H1 (cell line): ENCODE results near the gene DYNLT1. TPM values are rescaled to one million over a fixed set of nuclear protein-coding genes. Genes with fewer than 3 reads are reported as not detected.

ENCODE experiments used
- CTCF ChIA-PET: fragments of 300-600 bp; sonication (Branson Sonifier 250); formaldehyde crosslinking; loops from one replicate; lab custom pipeline; 2021; ENCODE audit not compliant: partially characterized antibody; lab: Charles Lee
- POLR2A ChIA-PET: fragments of 300-600 bp; sonication (Branson Sonifier 250); formaldehyde crosslinking; loops from one replicate; lab custom pipeline; 2021; ENCODE audit warnings: inconsistent platforms; ENCODE audit not compliant: partially characterized antibody; lab: Charles Lee
- DNase-seq, 2 experiments: peaks; one replicate each; pipeline versions ENCODE4 v3.0.0 to v3.0.0-alpha.2; 2010 to 2022; ENCODE audit warnings: low spot score in 2 of 2, low read depth in 1 of 2, mixed read lengths in 1 of 2
- FAIRE-seq: peaks from 2 replicates; lab custom pipeline; 2011; peaks lifted over from hg19 to GRCh38; lab: Jason Lieb, UNC
- H2AFZ ChIP-seq: 2 replicates; pipeline ENCODE4 v1.8.1; 2012; ENCODE audit warnings: low read length, inconsistent platforms
- H2AK5ac ChIP-seq: 2 replicates; pipeline ENCODE4 v1.6.1; 2013; ENCODE audit warnings: low read depth, low read length
- H2BK120ac ChIP-seq: replicated peaks from 2 replicates; pipeline ENCODE3; 2013; ENCODE audit warnings: low read depth, low read length, inconsistent platforms
- H2BK12ac ChIP-seq: 2 replicates; pipeline ENCODE4 v1.6.1; 2013; ENCODE audit warnings: low read depth, low read length
- H2BK15ac ChIP-seq: 2 replicates; pipeline ENCODE4 v1.6.1; 2013; ENCODE audit warnings: low read length
- H2BK20ac ChIP-seq: 2 replicates; pipeline ENCODE4 v1.6.1; 2013; ENCODE audit warnings: low read length
- H2BK5ac ChIP-seq: 2 replicates; pipeline ENCODE4 v1.6.1; 2013; ENCODE audit warnings: low read depth, low read length
- H3K14ac ChIP-seq: 2 replicates; pipeline ENCODE4 v1.6.1; 2013; ENCODE audit warnings: inconsistent platforms; ENCODE audit not compliant: insufficient read length
- H3K18ac ChIP-seq: 2 replicates; pipeline ENCODE4 v1.6.1; 2013; ENCODE audit warnings: low read length; ENCODE audit errors: extremely low read depth
- H3K23ac ChIP-seq: 2 replicates; pipeline ENCODE4 v1.6.1; 2013; ENCODE audit warnings: inconsistent platforms; ENCODE audit not compliant: insufficient read length
- H3K23me2 ChIP-seq: 2 replicates; pipeline ENCODE4 v1.6.1; 2013; ENCODE audit warnings: low read depth, low read length
- H3K27ac ChIP-seq: 2 replicates; pipeline ENCODE4 v1.6.1; 2011; ENCODE audit warnings: low read depth, low read length, inconsistent platforms
- H3K27me3 ChIP-seq, 4 experiments: replicated peaks in 1 of 4; 1 replicate in 1 of 4; 2 replicates in 3 of 4; pipeline versions ENCODE4 v1.6.1 to v1.8.1; 2011 to 2013; ENCODE audit warnings: low read length in 3 of 4, mild to moderate bottlenecking in 3 of 4, inconsistent platforms in 2 of 4, mixed read lengths in 2 of 4, moderate library complexity in 1 of 4; ENCODE audit not compliant: control insufficient read depth in 3 of 4, insufficient read depth in 3 of 4; ENCODE audit errors: extremely low read depth in 1 of 4
- H3K36me3 ChIP-seq, 4 experiments: 2 replicates each; pipeline versions ENCODE4 v1.6.1 to v1.8.1; 2011 to 2013; ENCODE audit warnings: mild to moderate bottlenecking in 4 of 4, low read length in 3 of 4, moderate library complexity in 2 of 4, control low read depth in 1 of 4, inconsistent platforms in 1 of 4; ENCODE audit not compliant: insufficient read depth in 4 of 4, control insufficient read depth in 2 of 4
- H3K4ac ChIP-seq: replicated peaks from 2 replicates; pipeline ENCODE3; 2013; ENCODE audit warnings: low read length, low read depth, mixed read lengths, inconsistent platforms; ENCODE audit not compliant: insufficient read length
- H3K4me1 ChIP-seq, 4 experiments: replicated peaks in 1 of 4; 1 replicate in 1 of 4; 2 replicates in 3 of 4; pipeline versions ENCODE4 v1.6.1 to v1.8.1; 2011 to 2013; ENCODE audit warnings: low read length in 3 of 4, inconsistent platforms in 2 of 4, mixed read lengths in 1 of 4; ENCODE audit not compliant: insufficient read depth in 4 of 4, control insufficient read depth in 3 of 4
- H3K4me2 ChIP-seq, 2 experiments: 2 replicates each; pipeline versions ENCODE4 v1.6.1 to v1.8.1; 2011 to 2013; ENCODE audit warnings: low read depth in 2 of 2, low read length in 2 of 2, control low read depth in 1 of 2, inconsistent platforms in 1 of 2, mild to moderate bottlenecking in 1 of 2; ENCODE audit not compliant: insufficient read depth in 1 of 2
- H3K4me3 ChIP-seq, 4 experiments: fragments of 200-600, 300-600 bp in 1 of 4; sonication (generic), shearing (Covaris generic), sonication (Bioruptor Twin) in 1 of 4; 2 replicates each; pipeline versions ENCODE4 v1.5.1 to v1.8.1; 2011 to 2016; ENCODE audit warnings: low read length in 4 of 4, low read depth in 3 of 4, control low read depth in 2 of 4, inconsistent platforms in 2 of 4, mild to moderate bottlenecking in 2 of 4, mixed read lengths in 1 of 4, moderate library complexity in 1 of 4; ENCODE audit not compliant: insufficient read depth in 2 of 4; ENCODE audit errors: extremely low read depth in 1 of 4
- H3K56ac ChIP-seq: replicated peaks from 2 replicates; pipeline ENCODE3; 2013; ENCODE audit warnings: low read depth, mild to moderate bottlenecking, mixed read lengths, low read length, inconsistent platforms; ENCODE audit not compliant: insufficient read length
- H3K79me1 ChIP-seq: 2 replicates; pipeline ENCODE4 v1.6.1; 2013; ENCODE audit warnings: low read depth, low read length, control low read depth
- H3K79me2 ChIP-seq, 2 experiments: 2 replicates each; pipeline versions ENCODE4 v1.6.1 to v1.8.1; 2012 to 2013; ENCODE audit warnings: low read length in 2 of 2, mild to moderate bottlenecking in 2 of 2, inconsistent platforms in 1 of 2; ENCODE audit not compliant: insufficient read depth in 2 of 2, control insufficient read depth in 1 of 2
- H3K9ac ChIP-seq, 4 experiments: replicated peaks in 1 of 4; 1 replicate in 1 of 4; 2 replicates in 3 of 4; pipeline versions ENCODE4 v1.6.1 to v1.8.1; 2011 to 2013; ENCODE audit warnings: low read depth in 3 of 4, low read length in 3 of 4, control low read depth in 2 of 4, mild to moderate bottlenecking in 2 of 4, moderate library complexity in 2 of 4, inconsistent platforms in 1 of 4; ENCODE audit errors: extremely low read depth in 1 of 4
- H3K9me3 ChIP-seq, 2 experiments: 2 replicates each; pipeline versions ENCODE4 v1.6.1 to v1.8.1; 2012 to 2013; ENCODE audit warnings: mild to moderate bottlenecking in 2 of 2, moderate library complexity in 2 of 2, control low read depth in 1 of 2, inconsistent platforms in 1 of 2, low read depth in 1 of 2, low read length in 1 of 2, mixed read lengths in 1 of 2; ENCODE audit not compliant: insufficient read depth in 2 of 2
- H4K20me1 ChIP-seq, 2 experiments: replicated peaks in 1 of 2; 2 replicates each; pipeline versions ENCODE3 to v1.8.1; 2011 to 2013; ENCODE audit warnings: inconsistent platforms in 2 of 2, low read length in 2 of 2, mild to moderate bottlenecking in 1 of 2; ENCODE audit not compliant: insufficient read depth in 2 of 2, control insufficient read depth in 1 of 2
- H4K5ac ChIP-seq: 2 replicates; pipeline ENCODE4 v1.6.1; 2013; ENCODE audit warnings: low read length, low read depth, mixed read lengths, inconsistent platforms; ENCODE audit not compliant: insufficient read length
- H4K8ac ChIP-seq: 2 replicates; pipeline ENCODE4 v1.8.0; 2013; ENCODE audit warnings: mild to moderate bottlenecking, moderate library complexity, low read length, inconsistent platforms; ENCODE audit not compliant: insufficient read depth; ENCODE audit errors: extremely low read depth
- H4K91ac ChIP-seq: replicated peaks from 2 replicates; pipeline ENCODE3; 2013; ENCODE audit warnings: low read length, mixed read lengths, inconsistent platforms; ENCODE audit not compliant: insufficient read length
- GTF2F1 ChIP-seq: IDR thresholded peaks from 2 replicates; pipeline ENCODE4 v1.6.1; 2012; ENCODE audit warnings: low read depth, low read length, improper control_type of control experiment, borderline replicate concordance
- MAFK ChIP-seq: IDR thresholded peaks from 2 replicates; pipeline ENCODE4 v1.6.1; 2012; ENCODE audit warnings: low read depth, mild to moderate bottlenecking, improper control_type of control experiment, low read length
- RFX5 ChIP-seq: IDR thresholded peaks from 2 replicates; pipeline ENCODE4 v1.6.1; 2011; ENCODE audit warnings: low read depth, low read length, improper control_type of control experiment, borderline replicate concordance
- SUZ12 ChIP-seq: fragments of 200-600 bp; sonication (generic); IDR thresholded peaks from 2 replicates; pipeline ENCODE4 v1.6.1; 2012; ENCODE audit warnings: mild to moderate bottlenecking, inconsistent platforms, low read length, moderate library complexity, mixed read lengths
- WGBS, 2 experiments: shearing (Covaris generic) in 1 of 2; methylation state at CpG; one replicate each; pipeline versions ENCODE4 v1.1.6 to v1.1.7; 2013 to 2015; ENCODE audit warnings: low lambda C conversion rate in 2 of 2, mixed read lengths in 2 of 2, inconsistent platforms in 1 of 2, low coverage in 1 of 2, missing lambda C conversion rate in 1 of 2; ENCODE audit not compliant: insufficient replicate concordance in 2 of 2, insufficient coverage in 1 of 2, insufficient read length in 1 of 2; ENCODE audit errors: extremely low coverage in 1 of 2, missing lambda C conversion rate in 1 of 2; 5-methylcytosine and 5-hydroxymethylcytosine counted together
- polyA plus RNA-seq, 7 experiments: library from polyadenylated mRNA; depleted of rRNA in 3 of 7; stranded (reverse) in 5 of 7; unstranded in 2 of 7; fragments of >200 nt in 5 of 7; fragments of 200-250 nt in 2 of 7; gene quantifications; 1 replicate in 5 of 7; 2 replicates in 1 of 7; 4 replicates in 1 of 7; pipeline versions ENCODE4 v1.2.1 to v1.2.3, GENCODE V29; 2011 to 2013; ENCODE audit warnings: missing spikeins in 2 of 7, mixed read lengths in 2 of 7
- total RNA-seq: library from RNA; stranded (reverse); fragmentation: NEBNext Ultra II Directional; extraction: Animal tissue kit (Norgen Biotek cat#: 25700); gene quantifications from 2 replicates; pipeline ENCODE4 v1.2.1, GENCODE V29; 2021
- TF ChIP-seq, protein P1 (sequence below), 3 experiments: IDR thresholded peaks; 1 replicate in 2 of 3; 2 replicates in 1 of 3; pipeline versions ENCODE4 v1.5.1 to v1.6.1; 2011; ENCODE audit warnings: low read length in 3 of 3, mild to moderate bottlenecking in 3 of 3, inconsistent platforms in 2 of 3, low read depth in 1 of 3, moderate library complexity in 1 of 3; ENCODE audit not compliant: insufficient read depth in 1 of 3; ENCODE audit errors: control extremely low read depth in 1 of 3

The DYNLT1 gene
- total and polyA plus RNA-seq, 2 of the 8 experiments (the other 6 are each of a cell fraction or from before 2014, with no cell fraction given): 119 to 245 TPM

DNA sequence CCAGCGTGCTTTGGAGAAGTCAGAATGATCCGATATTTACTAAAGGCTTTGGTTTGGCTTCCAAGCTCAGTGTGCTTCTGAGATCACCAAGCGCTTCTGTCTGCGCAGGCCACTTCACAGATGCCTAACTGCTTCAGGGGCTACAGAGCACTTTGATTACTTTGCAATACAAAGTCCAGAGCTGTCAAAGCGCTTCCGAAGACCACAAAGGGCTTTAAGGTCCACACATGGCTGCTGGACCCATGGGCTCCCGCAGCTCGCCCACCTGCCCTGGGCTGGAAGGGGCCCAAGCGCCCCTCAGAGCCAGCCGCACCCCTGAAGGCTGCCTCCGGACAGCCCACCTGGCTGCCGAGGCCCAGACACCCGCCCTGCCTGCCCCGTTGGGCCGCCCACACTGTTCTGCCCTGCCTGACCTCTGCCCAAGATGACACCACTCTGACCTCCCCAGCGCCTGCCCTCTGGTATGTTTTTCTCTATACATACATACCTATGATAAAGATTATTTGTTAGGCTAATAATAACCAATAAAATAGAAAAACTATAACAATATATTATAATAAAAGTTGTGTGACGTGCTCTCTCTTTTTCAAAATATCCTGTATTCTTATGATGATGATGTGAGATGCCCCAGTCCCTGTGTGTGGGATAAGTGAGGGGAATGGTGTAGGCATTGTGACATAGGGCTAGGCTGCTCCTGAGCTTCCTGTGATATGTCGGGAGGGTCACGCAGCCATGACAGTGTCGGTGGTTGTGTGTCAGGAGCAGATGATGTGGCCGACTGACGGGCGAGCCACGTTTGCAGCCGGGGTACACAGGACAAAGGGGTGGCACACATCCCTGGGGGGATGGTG, 22.6 kb downstream of the DYNLT1 start:
- Histone ChIP-seq H3K9ac (no peak overlapping the region), H2BK120ac (no peak overlapping the region), H2AK5ac (no peak overlapping the region), H3K23me2 (peaks cover 4% of the 10 kb centered on the region; the same call in 1 of the 2 replicates), H3K4ac (no peak overlapping the region), H3K27ac (no peak overlapping the region)
- TF ChIP-seq MAFK (no peak), SUZ12 (no peak), GTF2F1 (no peak), RFX5 (no peak)
- TF ChIP-seq, protein P1, sequence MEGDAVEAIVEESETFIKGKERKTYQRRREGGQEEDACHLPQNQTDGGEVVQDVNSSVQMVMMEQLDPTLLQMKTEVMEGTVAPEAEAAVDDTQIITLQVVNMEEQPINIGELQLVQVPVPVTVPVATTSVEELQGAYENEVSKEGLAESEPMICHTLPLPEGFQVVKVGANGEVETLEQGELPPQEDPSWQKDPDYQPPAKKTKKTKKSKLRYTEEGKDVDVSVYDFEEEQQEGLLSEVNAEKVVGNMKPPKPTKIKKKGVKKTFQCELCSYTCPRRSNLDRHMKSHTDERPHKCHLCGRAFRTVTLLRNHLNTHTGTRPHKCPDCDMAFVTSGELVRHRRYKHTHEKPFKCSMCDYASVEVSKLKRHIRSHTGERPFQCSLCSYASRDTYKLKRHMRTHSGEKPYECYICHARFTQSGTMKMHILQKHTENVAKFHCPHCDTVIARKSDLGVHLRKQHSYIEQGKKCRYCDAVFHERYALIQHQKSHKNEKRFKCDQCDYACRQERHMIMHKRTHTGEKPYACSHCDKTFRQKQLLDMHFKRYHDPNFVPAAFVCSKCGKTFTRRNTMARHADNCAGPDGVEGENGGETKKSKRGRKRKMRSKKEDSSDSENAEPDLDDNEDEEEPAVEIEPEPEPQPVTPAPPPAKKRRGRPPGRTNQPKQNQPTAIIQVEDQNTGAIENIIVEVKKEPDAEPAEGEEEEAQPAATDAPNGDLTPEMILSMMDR (IDR thresholded peaks at IDR 0.05; ENCODE audit: control extremely low read depth in 1 of 3, insufficient read depth in 1 of 3, low read depth in 1 of 3, low read length in 3 of 3): no peak
- TF ChIP-seq, all 59 proteins: peak for 0
- no peak overlapping the region for H3K4me2 ChIP-seq
- H2BK5ac ChIP-seq: peak overlapping the region; percentile 30; the same call in 1 of the 2 replicates
- no peaks in the 10 kb centered on the region; a peak in 1 of 7 replicates for H3K4me1 ChIP-seq
- CTCF ChIA-PET: interaction anchor here (0.5 to 1.5 kb wide), 6 partner anchors 14 to 416 kb away, joined by 3 to 6 read pairs (median 3); no protein-coding TSS in a partner anchor
- 0 out of 2 replicates have a peak overlapping the region, but pooled peaks have one; percentile 36 for H4K8ac ChIP-seq
- peaks cover 2 to 39% (median 15%) of the 10 kb centered on the region in 4 experiments; a peak in 7 of 8 replicates for H3K36me3 ChIP-seq
- FAIRE-seq: no peak
- H2AFZ ChIP-seq: no peak overlapping the region
- H3K56ac ChIP-seq: no peak overlapping the region
- WGBS, 2 experiments: 91% methylated on average over 25 of the region's 25 CpGs; no CpG with 5 or more reads in 1 of the 2 experiments
- no peak overlapping the region for H3K18ac ChIP-seq
- H3K14ac ChIP-seq: no peak overlapping the region
- no peaks in the 10 kb centered on the region for H3K9me3 ChIP-seq
- no peak overlapping the region for H2BK15ac ChIP-seq
- POLR2A ChIA-PET: interaction anchor here (0.9 to 1.9 kb wide), 4 partner anchors 9 to 85 kb away, joined by 3 to 6 read pairs (median 3); partner anchors contain the start of gene DYNLT1
- no peak overlapping the region for H2BK12ac ChIP-seq
- no peaks in the 10 kb centered on the region; the same call in 1 of the 2 replicates for H3K79me1 ChIP-seq
- peak in 1 of 2 experiments; percentile 28 for DNase-seq
- H4K91ac ChIP-seq: no peak overlapping the region
- no peak overlapping the region for H3K4me3 ChIP-seq
- no peak overlapping the region for H3K23ac ChIP-seq
- no peaks in the 10 kb centered on the region for H3K79me2 ChIP-seq
- no peaks in the 10 kb centered on the region for H3K27me3 ChIP-seq
- H2BK20ac ChIP-seq: no peak overlapping the region
- no peak overlapping the region for H4K5ac ChIP-seq
- peaks cover 2 to 3% of the 10 kb centered on the region in 2 experiments for H4K20me1 ChIP-seq
